ENCODE measurements around the gene SIN3A.

SIN3A gene

GRCh38 chr15:75361361-75361988 is 90.0 kb downstream of the SIN3A start:
- H3K4me3 ChIP-seq (ENCODE audit: low read depth in 1 of 2, low read length in 2 of 2), result no peak overlapping the region
- H3K9ac ChIP-seq (ENCODE audit: low read length), result no peak overlapping the region
- H3K27me3 ChIP-seq (ENCODE audit: control insufficient read depth in 1 of 2, insufficient read depth in 2 of 2, low read length in 2 of 2), result no peaks in the 10 kb centered on the region
- no peak overlapping the region for H3K27ac ChIP-seq (ENCODE audit: low read depth, low read length)
- peaks cover 61% of the 10 kb centered on the region for H3K36me3 ChIP-seq (ENCODE audit: insufficient read depth, low read length)
- H3K9me3 ChIP-seq (ENCODE audit: low read length), result no peaks in the 10 kb centered on the region
- H3K4me1 ChIP-seq (ENCODE audit: insufficient read depth, low read length), result no peaks in the 10 kb centered on the region

- Histone ChIP-seq H3K4me1 (ENCODE audit: insufficient read depth, low read length) (no peaks in the 10 kb centered on the region), H3K4me3 (ENCODE audit: low read depth in 1 of 2, low read length in 2 of 2) (no peak overlapping the region), H3K9me3 (ENCODE audit: low read length) (no peaks in the 10 kb centered on the region), H3K27ac (ENCODE audit: low read depth, low read length) (no peak overlapping the region), H3K9ac (ENCODE audit: low read length) (no peak overlapping the region), H3K36me3 (ENCODE audit: insufficient read depth, low read length) (peaks cover 59% of the 10 kb centered on the region), H3K27me3 (ENCODE audit: control insufficient read depth in 1 of 2, insufficient read depth in 2 of 2, low read length in 2 of 2) (no peaks in the 10 kb centered on the region)
Observed at GRCh38 chr15:75360856-75361255, 90.6 kb downstream of the SIN3A start.

GRCh38 chr15:75360391-75360790 is 91.1 kb downstream of the SIN3A start:
- Histone ChIP-seq H3K4me1 (ENCODE audit: insufficient read depth, low read length) (no peaks in the 10 kb centered on the region), H3K9me3 (ENCODE audit: low read length) (no peaks in the 10 kb centered on the region), H3K4me3 (ENCODE audit: low read depth in 1 of 2, low read length in 2 of 2) (no peak overlapping the region), H3K9ac (ENCODE audit: low read length) (no peak overlapping the region), H3K27me3 (ENCODE audit: control insufficient read depth in 1 of 2, insufficient read depth in 2 of 2, low read length in 2 of 2) (no peaks in the 10 kb centered on the region), H3K27ac (ENCODE audit: low read depth, low read length) (no peak overlapping the region), H3K36me3 (ENCODE audit: insufficient read depth, low read length) (peaks cover 56% of the 10 kb centered on the region)

GRCh38 chr15:75359537-75360250 is 91.8 kb downstream of the SIN3A start:
- no peak overlapping the region for H3K27ac ChIP-seq (ENCODE audit: low read depth, low read length)

GRCh38 chr15:75358771-75359536 is 92.5 kb downstream of the SIN3A start:
- H3K36me3 ChIP-seq (ENCODE audit: insufficient read depth, low read length), result peaks cover 47% of the 10 kb centered on the region
- H3K9ac ChIP-seq (ENCODE audit: low read length), result no peak overlapping the region
- no peaks in the 10 kb centered on the region for H3K4me1 ChIP-seq (ENCODE audit: insufficient read depth, low read length)
- no peaks in the 10 kb centered on the region for H3K27me3 ChIP-seq (ENCODE audit: control insufficient read depth in 1 of 2, insufficient read depth in 2 of 2, low read length in 2 of 2)
- H3K4me3 ChIP-seq (ENCODE audit: low read depth in 1 of 2, low read length in 2 of 2), result no peak overlapping the region
- no peak overlapping the region for H3K27ac ChIP-seq (ENCODE audit: low read depth, low read length)
- no peaks in the 10 kb centered on the region for H3K9me3 ChIP-seq (ENCODE audit: low read length)

More at GRCh38 chr15:75359537-75360250, 91.8 kb downstream of the SIN3A start:
- Histone ChIP-seq H3K36me3 (ENCODE audit: insufficient read depth, low read length) (peaks cover 53% of the 10 kb centered on the region), H3K4me1 (ENCODE audit: insufficient read depth, low read length) (no peaks in the 10 kb centered on the region), H3K27me3 (ENCODE audit: control insufficient read depth in 1 of 2, insufficient read depth in 2 of 2, low read length in 2 of 2) (no peaks in the 10 kb centered on the region), H3K9ac (ENCODE audit: low read length) (no peak overlapping the region), H3K4me3 (ENCODE audit: low read depth in 1 of 2, low read length in 2 of 2) (no peak overlapping the region), H3K9me3 (ENCODE audit: low read length) (no peaks in the 10 kb centered on the region)

GRCh38 chr15:75357976-75358673 is 93.4 kb downstream of the SIN3A start:
- no peaks in the 10 kb centered on the region for H3K9me3 ChIP-seq (ENCODE audit: low read length)
- no peaks in the 10 kb centered on the region for H3K4me1 ChIP-seq (ENCODE audit: insufficient read depth, low read length)
- no peak overlapping the region for H3K4me3 ChIP-seq (ENCODE audit: low read depth in 1 of 2, low read length in 2 of 2)
- H3K27me3 ChIP-seq (ENCODE audit: control insufficient read depth in 1 of 2, insufficient read depth in 2 of 2, low read length in 2 of 2), result no peaks in the 10 kb centered on the region
- no peak overlapping the region for H3K27ac ChIP-seq (ENCODE audit: low read depth, low read length)
- peaks cover 47% of the 10 kb centered on the region for H3K36me3 ChIP-seq (ENCODE audit: insufficient read depth, low read length)
- H3K9ac ChIP-seq (ENCODE audit: low read length), result no peak overlapping the region

- Histone ChIP-seq H3K9ac (ENCODE audit: low read length) (no peak overlapping the region), H3K27ac (ENCODE audit: low read depth, low read length) (no peak overlapping the region), H3K4me1 (ENCODE audit: insufficient read depth, low read length) (no peaks in the 10 kb centered on the region), H3K27me3 (ENCODE audit: control insufficient read depth in 1 of 2, insufficient read depth in 2 of 2, low read length in 2 of 2) (no peaks in the 10 kb centered on the region), H3K9me3 (ENCODE audit: low read length) (no peaks in the 10 kb centered on the region), H3K4me3 (ENCODE audit: low read depth in 1 of 2, low read length in 2 of 2) (no peak overlapping the region), H3K36me3 (ENCODE audit: insufficient read depth, low read length) (peaks cover 40% of the 10 kb centered on the region)
Observed at GRCh38 chr15:75356517-75356916, 95.0 kb downstream of the SIN3A start.

GRCh38 chr15:75356006-75356405 is 95.5 kb downstream of the SIN3A start:
- peaks cover 36% of the 10 kb centered on the region for H3K36me3 ChIP-seq (ENCODE audit: insufficient read depth, low read length)
- no peak overlapping the region for H3K27ac ChIP-seq (ENCODE audit: low read depth, low read length)
- H3K4me1 ChIP-seq (ENCODE audit: insufficient read depth, low read length), result no peaks in the 10 kb centered on the region
- H3K4me3 ChIP-seq (ENCODE audit: low read depth in 1 of 2, low read length in 2 of 2), result no peak overlapping the region
- no peak overlapping the region for H3K9ac ChIP-seq (ENCODE audit: low read length)
- H3K27me3 ChIP-seq (ENCODE audit: control insufficient read depth in 1 of 2, insufficient read depth in 2 of 2, low read length in 2 of 2), result no peaks in the 10 kb centered on the region
- no peaks in the 10 kb centered on the region for H3K9me3 ChIP-seq (ENCODE audit: low read length)

GRCh38 chr15:75355369-75355768 is 96.1 kb downstream of the SIN3A start:
- Histone ChIP-seq H3K36me3 (ENCODE audit: insufficient read depth, low read length) (peaks cover 29% of the 10 kb centered on the region), H3K4me1 (ENCODE audit: insufficient read depth, low read length) (no peaks in the 10 kb centered on the region), H3K27me3 (ENCODE audit: control insufficient read depth in 1 of 2, insufficient read depth in 2 of 2, low read length in 2 of 2) (no peaks in the 10 kb centered on the region), H3K4me3 (ENCODE audit: low read depth in 1 of 2, low read length in 2 of 2) (no peak overlapping the region), H3K9ac (ENCODE audit: low read length) (no peak overlapping the region), H3K9me3 (ENCODE audit: low read length) (no peaks in the 10 kb centered on the region), H3K27ac (ENCODE audit: low read depth, low read length) (no peak overlapping the region)

- Histone ChIP-seq H3K9ac (ENCODE audit: low read length) (no peak overlapping the region), H3K36me3 (ENCODE audit: insufficient read depth, low read length) (peaks cover 20% of the 10 kb centered on the region), H3K4me1 (ENCODE audit: insufficient read depth, low read length) (no peaks in the 10 kb centered on the region), H3K27me3 (ENCODE audit: control insufficient read depth in 1 of 2, insufficient read depth in 2 of 2, low read length in 2 of 2) (no peaks in the 10 kb centered on the region), H3K27ac (ENCODE audit: low read depth, low read length) (no peak overlapping the region), H3K4me3 (ENCODE audit: low read depth in 1 of 2, low read length in 2 of 2) (no peak overlapping the region), H3K9me3 (ENCODE audit: low read length) (no peaks in the 10 kb centered on the region)
Observed at GRCh38 chr15:75354454-75354853, 97.0 kb downstream of the SIN3A start.

- peaks cover 8% of the 10 kb centered on the region for H3K4me1 ChIP-seq (ENCODE audit: insufficient read depth, low read length)
- H3K27me3 ChIP-seq (ENCODE audit: control insufficient read depth in 1 of 2, insufficient read depth in 2 of 2, low read length in 2 of 2), result no peaks in the 10 kb centered on the region
- no peaks in the 10 kb centered on the region for H3K9me3 ChIP-seq (ENCODE audit: low read length)
- H3K9ac ChIP-seq (ENCODE audit: low read length), result no peak overlapping the region
- H3K36me3 ChIP-seq (ENCODE audit: insufficient read depth, low read length), result peaks cover 17% of the 10 kb centered on the region
- H3K27ac ChIP-seq (ENCODE audit: low read depth, low read length), result no peak overlapping the region
- no peak overlapping the region for H3K4me3 ChIP-seq (ENCODE audit: low read depth in 1 of 2, low read length in 2 of 2)
Observed at GRCh38 chr15:75353604-75354003, 97.9 kb downstream of the SIN3A start.

Measured in muscle layer of colon (tissue), 2 donors.